ENCODE data around the gene RNF17.

The RNF17 gene

DNA sequence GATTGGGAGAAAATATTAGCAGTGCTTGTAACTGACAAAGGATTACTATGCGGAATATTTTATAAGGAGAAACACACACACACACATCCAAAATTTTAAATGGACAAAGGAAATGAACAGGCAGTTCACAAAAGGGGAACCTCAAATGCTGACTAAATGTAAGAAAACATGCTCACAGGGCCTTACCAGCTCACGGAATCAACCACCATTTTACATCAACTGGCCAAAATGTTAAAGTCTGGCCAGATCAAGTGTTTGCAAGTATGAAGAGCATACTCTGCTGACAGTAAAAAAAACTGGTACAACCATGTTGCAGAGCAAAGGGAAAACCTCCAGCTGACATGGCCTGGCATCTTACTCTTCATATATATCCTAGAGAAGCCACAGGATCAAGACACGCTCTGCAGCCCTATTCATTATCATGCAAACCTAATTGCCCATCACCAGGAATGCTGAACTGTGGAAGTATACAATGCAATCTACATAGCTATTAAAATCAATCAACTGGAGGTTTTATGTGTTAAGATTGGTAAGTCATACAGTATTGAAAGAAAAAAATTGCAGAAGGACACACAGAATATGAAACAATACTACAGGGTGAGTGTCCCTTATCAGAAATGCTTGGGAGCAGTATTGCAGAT lies 124.4 kb downstream of the RNF17 start:
- DNase-seq (no peak), ATAC-seq (ENCODE audit: insufficient read depth, low read depth) (no peak)
- Histone ChIP-seq H3K4me3 (ENCODE audit: low read depth in 1 of 2, low read length in 2 of 2) (no peak overlapping the region), H3K9me3 (ENCODE audit: insufficient read depth, low read length, severe bottlenecking) (no peaks in the 10 kb centered on the region), H3K9ac (ENCODE audit: low read depth, low read length) (no peak overlapping the region), H3K79me2 (ENCODE audit: insufficient read depth, low read length) (no peaks in the 10 kb centered on the region), H4K20me1 (ENCODE audit: insufficient read depth, low read length) (peaks cover 6% of the 10 kb centered on the region; the same call in 1 of the 2 replicates), H3K4me2 (ENCODE audit: insufficient read depth, low read length) (no peak overlapping the region), H3K27ac (ENCODE audit: low read length) (no peak overlapping the region), H2AFZ (ENCODE audit: low read depth, low read length) (no peak overlapping the region), H3K4me1 (ENCODE audit: insufficient read depth, low read length) (no peaks in the 10 kb centered on the region), H3K36me3 (ENCODE audit: insufficient read depth, low read length) (peaks cover 86% of the 10 kb centered on the region), H3K27me3 (ENCODE audit: insufficient read depth, low read length, poor library complexity) (no peaks in the 10 kb centered on the region)
- TF ChIP-seq EZH2 (IDR thresholded peaks at IDR 0.05; ENCODE audit: borderline replicate concordance, low read depth, low read length, severe bottlenecking): no peak

DNA sequence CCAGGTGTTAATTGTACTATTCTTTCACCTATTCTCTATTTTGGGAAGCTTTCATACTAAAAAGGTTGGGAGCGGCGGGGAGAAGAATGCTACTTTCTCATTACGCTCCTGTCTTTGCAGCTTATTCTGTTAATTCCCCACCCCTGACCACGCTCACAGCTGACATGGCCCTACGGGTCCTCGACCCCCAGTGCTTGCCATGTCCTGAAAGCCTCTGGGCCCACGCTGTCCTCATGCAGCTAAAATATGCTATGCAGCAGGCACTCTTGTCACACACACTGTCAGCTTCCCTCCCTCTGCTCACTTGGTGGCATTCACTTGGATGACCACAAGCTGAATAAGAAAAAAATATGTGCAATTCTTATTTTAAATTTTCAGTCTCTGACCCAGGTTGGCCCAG lies 126.3 kb downstream of the RNF17 start:
- H3K4me1 ChIP-seq (ENCODE audit: insufficient read depth, low read length): no peaks in the 10 kb centered on the region
- no peak overlapping the region for H3K4me3 ChIP-seq (ENCODE audit: low read depth in 1 of 2, low read length in 2 of 2)
- no peak overlapping the region for H3K27ac ChIP-seq (ENCODE audit: low read length)
- H4K20me1 ChIP-seq (ENCODE audit: insufficient read depth, low read length): peaks cover 6% of the 10 kb centered on the region; the same call in 1 of the 2 replicates
- no peaks in the 10 kb centered on the region for H3K27me3 ChIP-seq (ENCODE audit: insufficient read depth, low read length, poor library complexity)
- no peak overlapping the region for H2AFZ ChIP-seq (ENCODE audit: low read depth, low read length)
- TF ChIP-seq EZH2 (IDR thresholded peaks at IDR 0.05; ENCODE audit: borderline replicate concordance, low read depth, low read length, severe bottlenecking) (no peak), CTCF (IDR thresholded peaks at IDR 0.05; ENCODE audit: borderline replicate concordance, extremely low read depth, low read length, poor library complexity, severe bottlenecking) (no peak)
- H3K36me3 ChIP-seq (ENCODE audit: insufficient read depth, low read length): peaks cover 81% of the 10 kb centered on the region
- H3K4me2 ChIP-seq (ENCODE audit: insufficient read depth, low read length): no peak overlapping the region
- H3K9me3 ChIP-seq (ENCODE audit: insufficient read depth, low read length, severe bottlenecking): no peaks in the 10 kb centered on the region
- H3K79me2 ChIP-seq (ENCODE audit: insufficient read depth, low read length): no peaks in the 10 kb centered on the region
- no peak overlapping the region for H3K9ac ChIP-seq (ENCODE audit: low read depth, low read length)
- DNase-seq (no peak), ATAC-seq (ENCODE audit: insufficient read depth, low read depth) (no peak)

DNA sequence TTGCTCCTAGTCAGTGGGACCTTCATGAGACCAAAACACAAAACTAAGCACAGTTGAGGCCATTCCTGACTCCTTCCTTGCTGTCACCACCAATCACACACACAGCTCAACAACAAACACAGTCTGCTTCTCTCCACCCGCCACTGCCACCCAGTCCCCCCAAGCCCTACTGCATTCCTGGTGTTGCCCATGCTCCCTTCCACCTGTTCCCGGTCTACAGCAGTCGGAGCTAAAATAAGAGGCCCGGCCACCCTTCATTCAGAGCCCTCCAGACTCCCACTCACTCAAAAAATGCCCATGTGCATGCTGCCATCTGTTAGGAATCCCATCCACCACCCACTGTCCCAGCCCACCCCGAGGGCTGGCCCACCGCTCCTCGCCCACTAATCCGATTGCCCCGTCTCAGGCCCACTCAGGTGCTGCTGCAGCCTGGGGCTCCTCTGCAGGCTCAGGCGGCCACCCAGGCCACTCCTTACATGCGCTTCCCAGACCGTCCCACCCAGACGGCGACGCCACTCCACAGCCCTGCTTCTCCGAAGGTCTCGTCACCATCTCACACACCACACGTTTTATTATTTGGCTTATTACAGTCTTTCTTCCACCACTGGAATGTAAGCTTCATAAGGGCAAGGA lies 127.6 kb downstream of the RNF17 start:
- H3K27ac ChIP-seq (ENCODE audit: low read length): no peak overlapping the region
- TF ChIP-seq EZH2 (IDR thresholded peaks at IDR 0.05; ENCODE audit: borderline replicate concordance, low read depth, low read length, severe bottlenecking) (no peak), CTCF (IDR thresholded peaks at IDR 0.05; ENCODE audit: borderline replicate concordance, extremely low read depth, low read length, poor library complexity, severe bottlenecking) (no peak)
- H2AFZ ChIP-seq (ENCODE audit: low read depth, low read length): no peak overlapping the region
- no peak overlapping the region for H3K4me3 ChIP-seq (ENCODE audit: low read depth in 1 of 2, low read length in 2 of 2)
- H3K9ac ChIP-seq (ENCODE audit: low read depth, low read length): no peak overlapping the region
- H3K27me3 ChIP-seq (ENCODE audit: insufficient read depth, low read length, poor library complexity): no peaks in the 10 kb centered on the region
- DNase-seq (no peak), ATAC-seq (ENCODE audit: insufficient read depth, low read depth) (no peak)
- H3K4me2 ChIP-seq (ENCODE audit: insufficient read depth, low read length): no peak overlapping the region
- H3K36me3 ChIP-seq (ENCODE audit: insufficient read depth, low read length): peaks cover 77% of the 10 kb centered on the region
- H4K20me1 ChIP-seq (ENCODE audit: insufficient read depth, low read length): peaks cover 6% of the 10 kb centered on the region; the same call in 1 of the 2 replicates
- H3K4me1 ChIP-seq (ENCODE audit: insufficient read depth, low read length): no peaks in the 10 kb centered on the region
- H3K9me3 ChIP-seq (ENCODE audit: insufficient read depth, low read length, severe bottlenecking): no peaks in the 10 kb centered on the region
- H3K79me2 ChIP-seq (ENCODE audit: insufficient read depth, low read length): no peaks in the 10 kb centered on the region

DNA sequence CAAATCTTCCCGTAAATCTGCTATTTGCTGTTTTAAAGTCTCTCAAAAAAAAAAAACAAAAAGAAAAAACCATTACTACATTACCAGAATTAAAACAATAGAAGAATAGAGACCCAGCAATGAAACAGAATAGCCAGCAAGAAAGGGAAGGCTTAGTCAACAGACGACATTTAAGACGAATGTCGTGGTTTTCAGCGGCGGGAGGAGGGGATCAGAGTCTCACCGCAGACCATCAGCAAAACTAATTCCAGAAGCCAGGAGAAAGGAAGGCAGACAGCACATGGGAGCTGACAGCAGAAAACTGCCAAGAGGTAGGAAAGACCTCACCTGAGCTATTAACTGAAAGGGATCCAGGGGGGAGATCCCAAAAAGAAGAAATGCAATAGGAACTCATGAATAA lies 128.9 kb downstream of the RNF17 start:
- Histone ChIP-seq H3K79me2 (ENCODE audit: insufficient read depth, low read length) (no peaks in the 10 kb centered on the region), H2AFZ (ENCODE audit: low read depth, low read length) (no peak overlapping the region), H3K36me3 (ENCODE audit: insufficient read depth, low read length) (peaks cover 81% of the 10 kb centered on the region), H3K27ac (ENCODE audit: low read length) (no peak overlapping the region), H4K20me1 (ENCODE audit: insufficient read depth, low read length) (peaks cover 6% of the 10 kb centered on the region; the same call in 1 of the 2 replicates), H3K4me3 (ENCODE audit: low read depth in 1 of 2, low read length in 2 of 2) (no peak overlapping the region), H3K27me3 (ENCODE audit: insufficient read depth, low read length, poor library complexity) (no peaks in the 10 kb centered on the region), H3K9me3 (ENCODE audit: insufficient read depth, low read length, severe bottlenecking) (no peaks in the 10 kb centered on the region), H3K4me2 (ENCODE audit: insufficient read depth, low read length) (no peak overlapping the region), H3K9ac (ENCODE audit: low read depth, low read length) (no peak overlapping the region), H3K4me1 (ENCODE audit: insufficient read depth, low read length) (no peaks in the 10 kb centered on the region)
- no peak for ATAC-seq (ENCODE audit: insufficient read depth, low read depth)
- DNase-seq: no peak
- TF ChIP-seq EZH2 (IDR thresholded peaks at IDR 0.05; ENCODE audit: borderline replicate concordance, low read depth, low read length, severe bottlenecking) (no peak), CTCF (IDR thresholded peaks at IDR 0.05; ENCODE audit: borderline replicate concordance, extremely low read depth, low read length, poor library complexity, severe bottlenecking) (no peak)

Data from DND-41 (cell line).